OCI-LY1 (cell line): Measurements from ENCODE around the gene OR4C45.
"Not testable (repeated sequence)": the region's sequence is repeated elsewhere in the genome, so short reads cannot be mapped to it uniquely, and the experiment has no call there.

Experiments used
- H2AFZ ChIP-seq: fragments of 200-600 bp; sonication (generic), shearing (Covaris generic); 2 replicates; pipeline ENCODE4 v1.6.0; 2014; ENCODE audit warnings: antibody characterized with exemption, mild to moderate bottlenecking, low read length
- H3F3A ChIP-seq: fragments of 200-600 bp; sonication (generic), shearing (Covaris generic); 2 replicates; pipeline ENCODE4 v1.6.0; 2014; ENCODE audit warnings: mild to moderate bottlenecking, antibody characterized with exemption, low read length, moderate library complexity; ENCODE audit not compliant: insufficient read depth
- H3K27ac ChIP-seq: fragments of 200-600 bp; sonication (generic); 2 replicates; pipeline ENCODE4 v1.5.1; 2014; ENCODE audit warnings: low read length, mixed run types, mild to moderate bottlenecking, low read depth; ENCODE audit not compliant: poor library complexity, severe bottlenecking
- H3K27me3 ChIP-seq: fragments of 200-600 bp; sonication (generic); 2 replicates; pipeline ENCODE4 v1.6.0; 2014; ENCODE audit warnings: antibody characterized with exemption, mild to moderate bottlenecking, low read length, moderate library complexity; ENCODE audit not compliant: insufficient read depth
- H3K36me3 ChIP-seq: fragments of 200-600 bp; sonication (generic); 2 replicates; pipeline ENCODE4 v1.6.1; 2014; ENCODE audit warnings: mild to moderate bottlenecking, antibody characterized with exemption, low read length, moderate library complexity, mixed read lengths; ENCODE audit not compliant: insufficient read depth
- H3K4me1 ChIP-seq: fragments of 200-600 bp; sonication (generic); 2 replicates; pipeline ENCODE4 v1.5.1; 2014; ENCODE audit warnings: mild to moderate bottlenecking, low read length, moderate library complexity; ENCODE audit not compliant: insufficient read depth, severe bottlenecking
- H3K4me2 ChIP-seq: fragments of 200-600 bp; sonication (generic), shearing (Covaris generic); 2 replicates; pipeline ENCODE4 v1.6.1; 2014; ENCODE audit warnings: low read length
- H3K4me3 ChIP-seq: fragments of 200-600 bp; sonication (generic); 2 replicates; pipeline ENCODE4 v1.5.1; 2014; ENCODE audit warnings: low read length, low read depth, mild to moderate bottlenecking, mixed read lengths; ENCODE audit not compliant: poor library complexity, severe bottlenecking
- H3K79me2 ChIP-seq: fragments of 200-600 bp; shearing (Covaris generic); 2 replicates; pipeline ENCODE4 v1.6.1; 2016; ENCODE audit warnings: mixed run types, low read length, mixed read lengths; ENCODE audit not compliant: insufficient read depth
- H3K9ac ChIP-seq: fragments of 200-600 bp; sonication (generic), shearing (Covaris generic); 2 replicates; pipeline ENCODE4 v1.6.1; 2014; ENCODE audit warnings: mild to moderate bottlenecking, low read length, mixed read lengths
- H3K9me2 ChIP-seq: fragments of 200-600 bp; sonication (generic), shearing (Covaris generic); 2 replicates; pipeline ENCODE4 v1.6.1; 2014; ENCODE audit warnings: low read depth, mild to moderate bottlenecking, low read length, mixed read lengths
- H3K9me3 ChIP-seq: fragments of 200-600 bp; shearing (Covaris generic); 2 replicates; pipeline ENCODE4 v1.6.1; 2014; ENCODE audit warnings: low read length, mixed read lengths
- H4K20me1 ChIP-seq: fragments of 200-600 bp; sonication (generic), shearing (Covaris generic); 2 replicates; pipeline ENCODE4 v1.6.0; 2016; ENCODE audit warnings: mild to moderate bottlenecking, low read length; ENCODE audit not compliant: insufficient read depth
- EZH2 ChIP-seq: fragments of 200-600 bp; sonication (generic), shearing (Covaris generic); IDR thresholded peaks from 2 replicates; pipeline ENCODE4 v1.8.0; 2017; ENCODE audit warnings: borderline replicate concordance, mixed run types, mild to moderate bottlenecking, antibody characterized with exemption, low read length, moderate library complexity, mixed read lengths
- TF ChIP-seq, protein P1 (sequence below): fragments of 200-600 bp; sonication (generic), shearing (Covaris generic); IDR thresholded peaks from 2 replicates; pipeline ENCODE4 v1.5.1; 2017; ENCODE audit warnings: mild to moderate bottlenecking, antibody characterized with exemption, low read length, moderate library complexity, mixed read lengths

OR4C45 gene

DNA sequence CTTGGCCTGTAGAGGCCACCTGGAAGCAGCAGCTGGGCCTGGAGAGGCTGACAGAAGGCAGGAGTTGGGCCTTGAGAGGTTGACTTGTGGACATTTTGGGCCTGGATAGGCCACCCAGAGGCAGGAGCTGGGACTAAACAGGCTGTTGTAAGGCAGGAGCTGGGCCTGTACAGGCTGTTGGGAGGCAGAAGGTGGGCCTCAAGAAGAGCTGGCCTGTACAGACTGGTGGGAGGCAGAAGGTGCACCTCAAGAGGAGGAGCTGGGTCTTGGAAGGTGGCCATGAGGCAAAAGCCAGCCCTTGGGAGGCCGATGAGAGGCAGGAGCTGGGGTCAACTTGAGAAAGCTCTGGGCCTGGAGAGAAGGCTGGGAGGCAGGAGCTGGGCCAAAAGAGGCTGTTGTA lies 45.3 kb downstream of the OR4C45 start:
- H3K9ac ChIP-seq: no peak overlapping the region
- H3K4me1 ChIP-seq: no peaks in the 10 kb centered on the region
- H3F3A ChIP-seq: no peaks in the 10 kb centered on the region
- H3K27me3 ChIP-seq: no peaks in the 10 kb centered on the region
- H3K9me2 ChIP-seq: no peaks in the 10 kb centered on the region
- H3K27ac ChIP-seq: no peak overlapping the region
- H4K20me1 ChIP-seq: no peaks in the 10 kb centered on the region
- no peak overlapping the region for H3K4me3 ChIP-seq
- no peak overlapping the region for H2AFZ ChIP-seq
- no peak for TF ChIP-seq EZH2
- TF ChIP-seq, protein P1, sequence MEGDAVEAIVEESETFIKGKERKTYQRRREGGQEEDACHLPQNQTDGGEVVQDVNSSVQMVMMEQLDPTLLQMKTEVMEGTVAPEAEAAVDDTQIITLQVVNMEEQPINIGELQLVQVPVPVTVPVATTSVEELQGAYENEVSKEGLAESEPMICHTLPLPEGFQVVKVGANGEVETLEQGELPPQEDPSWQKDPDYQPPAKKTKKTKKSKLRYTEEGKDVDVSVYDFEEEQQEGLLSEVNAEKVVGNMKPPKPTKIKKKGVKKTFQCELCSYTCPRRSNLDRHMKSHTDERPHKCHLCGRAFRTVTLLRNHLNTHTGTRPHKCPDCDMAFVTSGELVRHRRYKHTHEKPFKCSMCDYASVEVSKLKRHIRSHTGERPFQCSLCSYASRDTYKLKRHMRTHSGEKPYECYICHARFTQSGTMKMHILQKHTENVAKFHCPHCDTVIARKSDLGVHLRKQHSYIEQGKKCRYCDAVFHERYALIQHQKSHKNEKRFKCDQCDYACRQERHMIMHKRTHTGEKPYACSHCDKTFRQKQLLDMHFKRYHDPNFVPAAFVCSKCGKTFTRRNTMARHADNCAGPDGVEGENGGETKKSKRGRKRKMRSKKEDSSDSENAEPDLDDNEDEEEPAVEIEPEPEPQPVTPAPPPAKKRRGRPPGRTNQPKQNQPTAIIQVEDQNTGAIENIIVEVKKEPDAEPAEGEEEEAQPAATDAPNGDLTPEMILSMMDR: no peak
- H3K36me3 ChIP-seq: no peaks in the 10 kb centered on the region
- H3K9me3 ChIP-seq: no peaks in the 10 kb centered on the region
- H3K79me2 ChIP-seq: no peaks in the 10 kb centered on the region
- no peak overlapping the region for H3K4me2 ChIP-seq

DNA sequence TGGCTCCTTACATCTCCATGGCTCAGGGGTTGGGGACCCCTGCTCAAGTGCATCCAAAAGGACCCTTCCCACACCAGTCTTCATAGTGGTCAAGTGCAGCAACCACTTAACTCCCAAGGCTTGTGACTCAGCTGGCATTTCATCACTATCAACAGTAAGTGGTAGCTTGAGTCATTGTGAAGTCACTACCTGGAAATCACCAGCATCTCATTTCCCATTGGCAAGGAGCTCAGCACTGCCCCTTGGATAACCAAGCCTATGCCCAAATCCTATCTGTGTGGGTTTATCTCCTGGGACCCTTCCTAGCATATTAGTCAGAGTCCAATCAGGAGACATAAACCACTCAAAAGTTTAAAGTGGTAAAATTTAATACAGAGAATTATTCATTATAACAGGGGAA lies 46.3 kb downstream of the OR4C45 start:
- not testable (repeated sequence) for H4K20me1 ChIP-seq, H3K27me3 ChIP-seq, H3K9ac ChIP-seq, H3K9me3 ChIP-seq, H3K9me2 ChIP-seq, H3F3A ChIP-seq, H3K4me2 ChIP-seq, H3K27ac ChIP-seq, H3K4me3 ChIP-seq, H3K36me3 ChIP-seq, H3K4me1 ChIP-seq, H2AFZ ChIP-seq, H3K79me2 ChIP-seq

GRCh38 chr11:50080256-50080655 lies 47.6 kb downstream of the OR4C45 start:
- Histone ChIP-seq H3K9ac (no peak overlapping the region), H3F3A (no peaks in the 10 kb centered on the region), H3K4me1 (no peaks in the 10 kb centered on the region), H4K20me1 (no peaks in the 10 kb centered on the region), H3K36me3 (no peaks in the 10 kb centered on the region), H3K79me2 (no peaks in the 10 kb centered on the region), H2AFZ (no peak overlapping the region), H3K4me3 (no peak overlapping the region), H3K27me3 (no peaks in the 10 kb centered on the region), H3K9me3 (no peaks in the 10 kb centered on the region), H3K9me2 (no peaks in the 10 kb centered on the region), H3K27ac (no peak overlapping the region), H3K4me2 (no peak overlapping the region)
- no peak for TF ChIP-seq EZH2
- TF ChIP-seq, protein P1: no peak
